GM21423 (cell line): ENCODE measurements around the gene CSNK1D.

Experiments used
- ATAC-seq: cut with Tn5 transposase; IDR thresholded peaks from one replicate; pipeline ENCODE4 v1.9.1; 2021; ENCODE audit warnings: mild to moderate bottlenecking, moderate library complexity; ENCODE audit not compliant: unreplicated experiment

CSNK1D gene

GRCh38 chr17:82241183-82241925 is 32.1 kb downstream of the CSNK1D start:
- no peak for ATAC-seq

DNA sequence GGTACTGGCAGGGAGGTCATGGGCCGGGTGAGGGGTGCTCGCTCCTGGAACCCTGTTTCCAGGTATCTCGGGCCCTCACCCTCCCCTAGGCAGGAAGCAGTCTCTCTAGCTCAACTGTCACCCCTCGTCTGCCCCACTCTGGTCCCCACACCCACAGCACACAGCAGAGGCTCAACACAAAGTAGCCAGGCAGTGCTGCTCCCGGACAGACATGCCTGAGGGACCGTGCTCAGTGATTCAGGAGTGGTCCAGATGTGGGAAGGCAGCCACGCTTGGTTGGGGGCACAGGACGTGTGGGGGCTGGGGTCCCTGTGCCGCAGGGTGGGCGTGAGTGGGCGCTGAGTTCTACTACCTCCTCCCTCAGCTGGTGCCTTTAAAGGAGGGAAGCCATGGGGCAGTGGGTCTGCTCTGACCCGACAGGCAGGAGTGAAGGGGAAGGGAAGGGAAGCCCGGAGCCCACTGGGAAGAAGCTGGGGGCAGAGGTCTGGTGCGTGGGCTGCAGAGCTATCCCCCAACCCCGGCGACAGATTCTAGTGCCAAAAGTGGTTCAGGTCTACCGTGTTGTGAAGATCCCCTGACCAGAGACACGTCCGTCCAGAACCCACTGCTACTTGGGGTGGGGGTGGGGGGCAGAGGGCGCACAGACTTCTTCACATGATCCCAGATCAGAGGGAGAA is 32.9 kb downstream of the CSNK1D start:
- ATAC-seq: no peak

DNA sequence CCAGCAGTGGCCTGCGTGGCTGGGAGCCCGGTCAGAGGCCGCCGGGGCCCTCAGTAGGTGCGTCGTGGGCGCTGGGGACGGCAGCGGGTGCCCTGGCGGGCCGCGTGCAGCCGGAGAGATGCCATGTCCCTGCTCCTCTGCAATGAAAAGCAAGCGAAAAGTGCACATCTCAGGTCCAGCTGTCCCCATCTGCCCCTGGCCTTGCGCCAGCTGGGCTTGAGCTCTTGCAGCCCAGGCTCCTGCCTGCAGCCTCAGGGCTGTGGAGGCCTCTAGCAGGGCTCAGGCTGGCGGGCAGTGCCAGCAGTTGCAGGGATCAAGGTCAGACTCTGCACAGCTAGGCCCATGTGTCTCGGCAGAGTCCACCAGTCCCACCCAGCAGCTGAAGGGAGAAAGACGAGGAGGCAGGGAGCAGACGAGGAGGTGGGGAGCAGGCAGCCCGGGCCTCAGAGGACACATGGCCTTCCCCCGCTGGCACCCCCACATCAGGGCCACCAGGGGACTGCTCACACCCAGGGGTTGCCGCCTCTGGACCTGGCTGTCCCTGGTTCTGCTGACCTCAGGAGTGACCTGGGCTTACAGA is 33.5 kb downstream of the CSNK1D start:
- ATAC-seq: no peak

- no peak for ATAC-seq
Observed at GRCh38 chr17:82239401-82239925, 34.0 kb downstream of the CSNK1D start.

DNA sequence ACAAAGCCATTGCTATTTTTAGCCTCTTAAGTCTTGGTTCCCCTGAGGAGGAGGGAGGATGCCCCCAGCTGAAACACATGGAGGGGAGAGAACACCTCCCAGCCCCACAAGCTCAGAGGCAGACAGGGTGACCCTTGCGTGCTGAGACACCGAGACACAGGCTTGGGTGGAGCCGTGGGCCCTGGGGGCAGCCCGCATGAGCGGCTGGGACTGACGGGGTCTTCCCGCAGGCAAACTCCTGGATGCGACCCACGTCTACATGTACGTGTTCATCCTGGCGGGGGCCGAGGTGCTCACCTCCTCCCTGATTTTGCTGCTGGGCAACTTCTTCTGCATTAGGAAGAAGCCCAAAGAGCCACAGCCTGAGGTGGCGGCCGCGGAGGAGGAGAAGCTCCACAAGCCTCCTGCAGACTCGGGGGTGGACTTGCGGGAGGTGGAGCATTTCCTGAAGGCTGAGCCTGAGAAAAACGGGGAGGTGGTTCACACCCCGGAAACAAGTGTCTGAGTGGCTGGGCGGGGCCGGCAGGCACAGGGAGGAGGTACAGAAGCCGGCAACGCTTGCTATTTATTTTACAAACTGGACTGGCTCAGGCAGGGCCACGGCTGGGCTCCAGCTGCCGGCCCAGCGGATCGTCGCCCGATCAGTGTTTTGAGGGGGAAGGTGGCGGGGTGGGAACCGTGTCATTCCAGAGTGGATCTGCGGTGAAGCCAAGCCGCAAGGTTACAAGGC is 34.9 kb downstream of the CSNK1D start:
- no peak for ATAC-seq

- no peak for ATAC-seq
Observed at GRCh38 chr17:82237746-82238471, 35.6 kb downstream of the CSNK1D start.

DNA sequence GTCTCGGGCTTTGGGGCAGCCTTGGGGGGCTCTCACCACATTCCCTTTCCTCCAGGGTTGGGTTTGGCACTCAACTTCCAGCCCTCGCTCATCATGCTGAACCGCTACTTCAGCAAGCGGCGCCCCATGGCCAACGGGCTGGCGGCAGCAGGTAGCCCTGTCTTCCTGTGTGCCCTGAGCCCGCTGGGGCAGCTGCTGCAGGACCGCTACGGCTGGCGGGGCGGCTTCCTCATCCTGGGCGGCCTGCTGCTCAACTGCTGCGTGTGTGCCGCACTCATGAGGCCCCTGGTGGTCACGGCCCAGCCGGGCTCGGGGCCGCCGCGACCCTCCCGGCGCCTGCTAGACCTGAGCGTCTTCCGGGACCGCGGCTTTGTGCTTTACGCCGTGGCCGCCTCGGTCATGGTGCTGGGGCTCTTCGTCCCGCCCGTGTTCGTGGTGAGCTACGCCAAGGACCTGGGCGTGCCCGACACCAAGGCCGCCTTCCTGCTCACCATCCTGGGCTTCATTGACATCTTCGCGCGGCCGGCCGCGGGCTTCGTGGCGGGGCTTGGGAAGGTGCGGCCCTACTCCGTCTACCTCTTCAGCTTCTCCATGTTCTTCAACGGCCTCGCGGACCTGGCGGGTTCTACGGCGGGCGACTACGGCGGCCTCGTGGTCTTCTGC is 36.3 kb downstream of the CSNK1D start:
- no peak for ATAC-seq

GRCh38 chr17:82236142-82236971 is 37.1 kb downstream of the CSNK1D start:
- no peak for ATAC-seq

DNA sequence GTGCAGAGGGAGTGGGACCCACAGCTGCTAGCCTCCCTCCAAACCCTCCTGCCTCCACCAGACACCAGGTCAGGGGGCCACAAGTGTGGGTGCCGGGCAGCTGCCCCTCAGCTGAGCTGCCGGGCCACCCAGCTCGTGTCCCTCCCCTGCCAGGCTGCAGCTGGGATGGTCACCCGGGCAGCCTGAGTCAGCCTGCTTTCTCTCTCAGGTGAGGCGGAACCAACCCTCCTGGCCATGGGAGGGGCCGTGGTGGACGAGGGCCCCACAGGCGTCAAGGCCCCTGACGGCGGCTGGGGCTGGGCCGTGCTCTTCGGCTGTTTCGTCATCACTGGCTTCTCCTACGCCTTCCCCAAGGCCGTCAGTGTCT is 37.7 kb downstream of the CSNK1D start:
- ATAC-seq: no peak

DNA sequence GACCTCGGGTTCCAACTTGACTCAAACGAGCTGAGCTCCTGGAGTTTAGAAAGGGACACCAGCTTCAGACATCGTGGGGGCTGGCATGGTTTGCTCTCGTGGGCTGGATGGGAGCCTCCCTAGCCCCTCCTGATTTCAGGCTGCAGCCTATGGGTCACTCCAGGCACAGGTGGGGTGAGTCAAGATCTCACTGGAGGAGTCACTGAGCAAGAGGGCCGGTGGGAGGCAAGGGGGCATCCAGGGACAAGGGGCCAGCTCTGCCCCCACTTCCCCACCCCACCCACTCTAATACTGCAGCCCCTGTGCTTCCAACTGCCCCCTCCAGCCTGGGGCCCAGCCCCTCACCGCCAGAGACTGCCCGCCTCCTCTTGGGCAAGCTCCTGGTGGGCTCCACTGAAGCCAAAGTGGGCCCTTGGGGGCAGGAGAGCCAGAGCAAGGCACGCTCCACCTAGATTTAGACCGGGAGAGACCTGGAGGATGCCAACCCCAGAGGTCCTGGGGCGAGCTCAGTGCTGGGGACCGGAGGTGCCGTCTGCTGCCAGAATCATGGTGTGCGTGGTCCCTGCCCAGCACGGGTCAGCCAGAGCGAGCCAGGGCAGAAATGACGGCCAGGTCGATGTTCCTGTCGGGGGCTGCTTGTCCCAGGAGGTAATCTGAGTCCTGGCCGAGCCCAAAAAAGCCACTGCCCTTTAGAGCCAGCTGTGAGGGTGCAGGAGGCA is 38.3 kb downstream of the CSNK1D start:
- no peak for ATAC-seq

DNA sequence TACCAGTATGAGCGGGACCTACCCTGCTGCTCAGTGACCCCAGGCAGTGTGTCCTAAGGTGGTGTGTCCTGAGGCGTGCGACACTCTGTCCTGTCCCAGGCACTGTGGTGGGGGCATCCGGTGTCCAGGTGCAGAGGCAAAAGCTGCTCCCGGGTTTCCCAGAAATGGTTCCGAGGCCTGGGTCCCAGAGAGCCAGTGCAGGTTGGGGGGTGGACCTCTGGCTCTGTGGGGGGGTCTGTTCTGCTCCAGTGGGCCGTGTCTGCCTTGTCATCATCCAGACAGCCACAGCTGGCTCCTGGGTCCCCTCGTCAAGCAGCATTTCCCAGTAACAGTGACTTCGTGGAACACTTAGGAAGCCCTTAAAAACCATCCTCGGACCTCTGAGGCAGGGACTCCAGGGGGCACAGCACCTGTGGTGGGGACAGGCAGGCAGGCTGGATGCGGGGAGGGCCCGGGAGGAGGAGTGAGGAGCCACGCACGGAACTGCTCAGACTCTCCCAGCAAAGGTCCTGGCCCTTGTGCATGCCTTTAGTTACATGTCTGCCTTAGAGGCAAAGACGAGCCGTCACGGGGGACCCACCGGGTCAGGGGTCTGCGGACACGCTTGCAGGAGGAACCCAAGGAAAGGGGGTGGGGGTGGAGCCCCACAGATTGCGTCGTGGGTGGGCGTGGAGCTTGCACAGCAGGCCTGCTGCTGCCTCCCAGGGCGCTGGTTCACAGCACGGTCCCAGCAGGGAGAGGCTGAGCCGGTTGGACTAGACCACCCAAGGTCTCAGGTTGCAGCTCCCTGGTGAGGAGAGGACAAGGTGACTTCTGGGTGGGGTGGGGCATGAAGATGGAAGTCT is 39.1 kb downstream of the CSNK1D start:
- no peak for ATAC-seq

GRCh38 chr17:82232876-82233785 is 40.4 kb downstream of the CSNK1D start:
- no peak for ATAC-seq

DNA sequence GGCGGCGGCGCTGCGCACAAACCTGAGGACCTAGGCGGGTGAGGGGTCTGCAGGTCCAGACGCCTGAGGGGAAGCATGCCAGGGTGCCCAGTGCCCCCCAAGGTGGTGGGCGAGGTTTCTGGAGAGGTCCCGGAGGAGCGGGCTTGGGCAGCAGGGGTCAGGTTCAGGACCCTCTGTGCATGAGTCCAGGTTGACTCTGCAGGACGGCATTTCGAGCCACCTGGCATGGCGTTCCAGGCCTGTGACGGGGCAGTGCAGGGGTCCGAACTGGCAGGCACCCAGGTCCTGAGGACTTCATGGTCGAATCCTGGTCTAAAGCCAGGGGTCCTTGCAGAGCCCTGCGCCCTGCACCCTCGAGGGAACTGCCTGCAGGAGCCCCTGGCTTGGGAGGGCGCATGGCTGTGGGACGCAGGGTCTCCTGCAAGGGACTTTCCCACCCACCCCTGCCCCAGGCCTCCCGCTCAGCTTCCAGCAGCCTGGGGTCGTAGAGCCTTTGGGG is 41.1 kb downstream of the CSNK1D start:
- no peak for ATAC-seq

GRCh38 chr17:82231562-82232321 is 41.8 kb downstream of the CSNK1D start:
- no peak for ATAC-seq

- ATAC-seq: no peak
Observed at GRCh38 chr17:82231312-82231561, 42.3 kb downstream of the CSNK1D start.
